ENCODE data around the gene HSD3B7. TPM values are rescaled to one million over a fixed set of nuclear protein-coding genes. Genes with fewer than 3 reads are reported as not detected.

The HSD3B7 gene
- total and polyA plus RNA-seq, 2 of the 8 experiments (the other 6 are each of a cell fraction or from before 2014, with no cell fraction given) = 2.9 to 6.6 TPM

- Histone ChIP-seq H3K4me3 (ENCODE audit: extremely low read depth in 1 of 4, insufficient read depth in 2 of 4, low read depth in 3 of 4, low read length in 4 of 4) (peak overlapping the region; percentile 60 to 96 (median 90)), H3K4me1 (replicated peaks in 1 of 4; ENCODE audit: control insufficient read depth in 3 of 4, insufficient read depth in 4 of 4, low read length in 3 of 4) (peaks cover 0 to 9% (median 2%) of the 10 kb centered on the region in 4 experiments; a peak in 3 of 7 replicates), H3K56ac (replicated peaks; ENCODE audit: insufficient read length, low read depth, low read length) (peak overlapping the region; percentile 79), H3K27me3 (replicated peaks in 1 of 4; ENCODE audit: control insufficient read depth in 3 of 4, extremely low read depth in 1 of 4, insufficient read depth in 3 of 4, low read length in 3 of 4) (no peaks in the 10 kb centered on the region), H4K20me1 (replicated peaks in 1 of 2; ENCODE audit: control insufficient read depth in 1 of 2, insufficient read depth in 2 of 2, low read length in 2 of 2) (peaks cover 12 to 18% of the 10 kb centered on the region in 2 experiments), H3K4ac (replicated peaks; ENCODE audit: insufficient read length, low read depth, low read length) (peak overlapping the region; percentile 86), H3K9ac (replicated peaks in 1 of 4; ENCODE audit: extremely low read depth in 1 of 4, low read depth in 3 of 4, low read length in 3 of 4) (peak overlapping the region; percentile 76 to 100 (median 94)), H2BK5ac (ENCODE audit: low read depth, low read length) (peak overlapping the region; percentile 96), H3K79me1 (ENCODE audit: low read depth, low read length) (peaks cover 9% of the 10 kb centered on the region), H4K8ac (ENCODE audit: extremely low read depth, insufficient read depth, low read length) (peak overlapping the region; percentile 94), H3K18ac (ENCODE audit: extremely low read depth, low read length) (peak overlapping the region; percentile 89), H3K9me3 (ENCODE audit: insufficient read depth in 2 of 2, low read depth in 1 of 2, low read length in 1 of 2) (no peaks in the 10 kb centered on the region), H2AFZ (ENCODE audit: low read length) (peak overlapping the region; percentile 98), H2BK20ac (ENCODE audit: low read length) (no peak overlapping the region), H3K27ac (ENCODE audit: low read depth, low read length) (peak overlapping the region; percentile 100), H3K36me3 (ENCODE audit: control insufficient read depth in 2 of 4, insufficient read depth in 4 of 4, low read length in 3 of 4) (peaks cover 20 to 26% (median 25%) of the 10 kb centered on the region in 4 experiments), H3K23ac (ENCODE audit: insufficient read length) (no peak overlapping the region), H2BK12ac (ENCODE audit: low read depth, low read length) (peak overlapping the region; percentile 71; the same call in 1 of the 2 replicates), H4K91ac (replicated peaks; ENCODE audit: insufficient read length, low read length) (peak overlapping the region; percentile 92), H3K4me2 (ENCODE audit: insufficient read depth in 1 of 2, low read depth in 2 of 2, low read length in 2 of 2) (peak overlapping the region; percentile 54 to 73), H2AK5ac (ENCODE audit: low read depth, low read length) (no peak overlapping the region; the same call in 1 of the 2 replicates), H2BK15ac (ENCODE audit: low read length) (no peak overlapping the region; the same call in 1 of the 2 replicates), H3K14ac (ENCODE audit: insufficient read length) (no peak overlapping the region), H2BK120ac (replicated peaks; ENCODE audit: low read depth, low read length) (no peak overlapping the region), H4K5ac (ENCODE audit: insufficient read length, low read depth, low read length) (peak overlapping the region; percentile 85), H3K23me2 (ENCODE audit: low read depth, low read length) (no peaks in the 10 kb centered on the region; the same call in 1 of the 2 replicates), H3K79me2 (ENCODE audit: control insufficient read depth in 1 of 2, insufficient read depth in 2 of 2, low read length in 2 of 2) (peaks cover 0 to 17% of the 10 kb centered on the region in 2 experiments; a peak in 3 of 4 replicates)
- ChIA-PET CTCF (ENCODE audit: partially characterized antibody) (interaction anchor here (1.1 to 2.0 kb wide), 2 partner anchors 12 to 22 kb away, joined by 3 to 8 read pairs; no protein-coding TSS in a partner anchor), POLR2A (ENCODE audit: partially characterized antibody) (interaction anchor here (0.5 to 2.9 kb wide), 14 partner anchors 8 to 465 kb away, joined by 3 to 25 read pairs (median 4); partner anchors contain the start of genes ORAI3, ZNF646 and ZNF668)
- peak in 1 of 2 experiments; percentile 93 for DNase-seq (ENCODE audit: low read depth in 1 of 2, low spot score in 2 of 2)
- WGBS, 2 experiments (ENCODE audit: extremely low coverage in 1 of 2, insufficient coverage in 1 of 2, insufficient read length in 1 of 2, insufficient replicate concordance in 2 of 2, low coverage in 1 of 2, low lambda C conversion rate in 2 of 2, missing lambda C conversion rate in 1 of 2) = 46% methylated on average over 29 of the region's 42 CpGs; no CpG with 5 or more reads in 1 of the 2 experiments
- FAIRE-seq = no peak
- TF ChIP-seq FOSL1 (IDR thresholded peaks at IDR 0.05; ENCODE audit: insufficient read depth, low read depth, low read length) (no peak), POLR2A (IDR thresholded peaks at IDR 0.05; ENCODE audit: control extremely low read depth in 1 of 2, low read depth in 2 of 2, low read length in 2 of 2) (peak in 1 of 2 experiments; percentile 58; a peak in 2 of 3 replicates), EP300 (IDR thresholded peaks at IDR 0.05; ENCODE audit: borderline replicate concordance in 1 of 2, low read depth in 2 of 2, low read length in 2 of 2) (peak in 1 of 2 experiments; percentile 42; a peak in 1 of 3 replicates), CREB1 (IDR thresholded peaks at IDR 0.05) (no peak; the same call in 1 of the 2 replicates), SIRT6 (IDR thresholded peaks at IDR 0.05; ENCODE audit: low read length) (no peak), MAX (IDR thresholded peaks at IDR 0.05) (0 out of 2 replicates have a peak, but pooled peaks have one; percentile 22), CBX5 (IDR thresholded peaks at IDR 0.05; ENCODE audit: low read depth, low read length) (no peak)
Observed at GRCh38 chr16:30956601-30957455, 28.2 kb upstream of the HSD3B7 start.

Measured in H1 (cell line).